UCSD-AML1 (cell line): ENCODE results near the gene GPRIN1.

Source experiments
- DNase-seq: peaks from one replicate; lab custom pipeline; 2025; ENCODE audit not compliant: unreplicated experiment; lab: John Stamatoyannopoulos, UW

The GPRIN1 gene

GRCh38 chr5:176643491-176644219 lies 33.7 kb upstream of the GPRIN1 start:
- no peak for DNase-seq

GRCh38 chr5:176642675-176643490 lies 32.9 kb upstream of the GPRIN1 start:
- DNase-seq, result no peak

- no peak for DNase-seq
Observed at GRCh38 chr5:176640616-176641015, 30.7 kb upstream of the GPRIN1 start.

GRCh38 chr5:176639981-176640380 lies 30.0 kb upstream of the GPRIN1 start:
- no peak for DNase-seq

GRCh38 chr5:176639208-176639607 lies 29.3 kb upstream of the GPRIN1 start:
- DNase-seq, result no peak

GRCh38 chr5:176638437-176638836 lies 28.5 kb upstream of the GPRIN1 start:
- DNase-seq, result no peak

- DNase-seq, result no peak
Observed at GRCh38 chr5:176637556-176637955, 27.6 kb upstream of the GPRIN1 start.

GRCh38 chr5:176636426-176636825 lies 26.5 kb upstream of the GPRIN1 start:
- no peak for DNase-seq

GRCh38 chr5:176633598-176633997 lies 23.6 kb upstream of the GPRIN1 start:
- DNase-seq, result no peak

- no peak for DNase-seq
Observed at GRCh38 chr5:176632745-176633144, 22.8 kb upstream of the GPRIN1 start.

GRCh38 chr5:176631383-176632200 lies 21.6 kb upstream of the GPRIN1 start:
- no peak for DNase-seq

GRCh38 chr5:176630681-176631222 lies 20.8 kb upstream of the GPRIN1 start:
- no peak for DNase-seq

GRCh38 chr5:176629853-176630680 lies 20.1 kb upstream of the GPRIN1 start, which contains the start of the genes EIF4E1B and SNCB:
Gene EIF4E1B, plus strand, starts transcription at chr5:176630675. Its CDS starts 12,113 bp downstream, at chr5:176642788.
Gene SNCB, minus strand, starts transcription at chr5:176630534. Its CDS starts 880 bp downstream, at chr5:176629654.
- no peak for DNase-seq

GRCh38 chr5:176629317-176629852 lies 19.4 kb upstream of the GPRIN1 start:
- no peak for DNase-seq

- DNase-seq, result no peak
Observed at GRCh38 chr5:176628406-176629228, 18.7 kb upstream of the GPRIN1 start.

- DNase-seq, result no peak
Observed at GRCh38 chr5:176627582-176627981, 17.6 kb upstream of the GPRIN1 start.

GRCh38 chr5:176626876-176627236 lies 16.9 kb upstream of the GPRIN1 start:
- no peak for DNase-seq

GRCh38 chr5:176625966-176626875 lies 16.3 kb upstream of the GPRIN1 start:
- no peak for DNase-seq
